Coronary artery (tissue), 2 donors: ENCODE data around the gene PPP1R13L.

Experiments used
- DNase-seq: peaks from one replicate; pipeline ENCODE4 v3.0.0-alpha.2; 2017; ENCODE audit warnings: low spot score
- H3K27ac ChIP-seq, 2 donors: fragments of 200-600 bp; sonication (generic); one replicate each; pipeline ENCODE4 v1.5.1; 2016 to 2019
- H3K4me3 ChIP-seq: fragments of 200-600 bp; sonication (generic); 2 replicates; pipeline ENCODE4 v1.5.1; 2016; ENCODE audit warnings: mild to moderate bottlenecking, moderate library complexity
- TF ChIP-seq, protein P1 (sequence below): fragments of 200-600 bp; sonication (generic); IDR thresholded peaks from one replicate; pipeline ENCODE4 v1.5.1; 2019; ENCODE audit warnings: antibody characterized with exemption

Gene PPP1R13L

DNA sequence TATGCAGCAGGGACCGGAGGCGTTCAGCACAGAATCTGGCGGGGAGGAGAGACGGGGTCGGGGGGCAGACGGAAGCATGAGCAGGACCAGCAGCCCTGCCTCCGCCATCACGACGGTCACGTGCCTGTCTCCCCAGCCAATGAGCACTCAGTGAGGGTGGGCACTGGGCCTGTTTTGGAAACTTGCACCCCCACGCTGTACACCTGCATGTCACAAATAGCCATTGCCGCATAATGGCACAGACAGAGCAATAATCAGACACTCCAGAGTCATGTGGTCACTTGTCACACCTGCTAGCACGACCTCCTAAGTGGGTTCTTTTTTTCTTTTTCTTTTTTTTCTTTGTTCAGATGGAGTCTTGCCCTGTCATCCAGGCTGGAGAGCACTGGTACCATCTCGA is 43.3 kb downstream of the PPP1R13L start:
- TF ChIP-seq, protein P1, sequence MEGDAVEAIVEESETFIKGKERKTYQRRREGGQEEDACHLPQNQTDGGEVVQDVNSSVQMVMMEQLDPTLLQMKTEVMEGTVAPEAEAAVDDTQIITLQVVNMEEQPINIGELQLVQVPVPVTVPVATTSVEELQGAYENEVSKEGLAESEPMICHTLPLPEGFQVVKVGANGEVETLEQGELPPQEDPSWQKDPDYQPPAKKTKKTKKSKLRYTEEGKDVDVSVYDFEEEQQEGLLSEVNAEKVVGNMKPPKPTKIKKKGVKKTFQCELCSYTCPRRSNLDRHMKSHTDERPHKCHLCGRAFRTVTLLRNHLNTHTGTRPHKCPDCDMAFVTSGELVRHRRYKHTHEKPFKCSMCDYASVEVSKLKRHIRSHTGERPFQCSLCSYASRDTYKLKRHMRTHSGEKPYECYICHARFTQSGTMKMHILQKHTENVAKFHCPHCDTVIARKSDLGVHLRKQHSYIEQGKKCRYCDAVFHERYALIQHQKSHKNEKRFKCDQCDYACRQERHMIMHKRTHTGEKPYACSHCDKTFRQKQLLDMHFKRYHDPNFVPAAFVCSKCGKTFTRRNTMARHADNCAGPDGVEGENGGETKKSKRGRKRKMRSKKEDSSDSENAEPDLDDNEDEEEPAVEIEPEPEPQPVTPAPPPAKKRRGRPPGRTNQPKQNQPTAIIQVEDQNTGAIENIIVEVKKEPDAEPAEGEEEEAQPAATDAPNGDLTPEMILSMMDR, result no peak
- Histone ChIP-seq H3K4me3 (no peak overlapping the region), H3K27ac (no peak overlapping the region)
- no peak for DNase-seq

DNA sequence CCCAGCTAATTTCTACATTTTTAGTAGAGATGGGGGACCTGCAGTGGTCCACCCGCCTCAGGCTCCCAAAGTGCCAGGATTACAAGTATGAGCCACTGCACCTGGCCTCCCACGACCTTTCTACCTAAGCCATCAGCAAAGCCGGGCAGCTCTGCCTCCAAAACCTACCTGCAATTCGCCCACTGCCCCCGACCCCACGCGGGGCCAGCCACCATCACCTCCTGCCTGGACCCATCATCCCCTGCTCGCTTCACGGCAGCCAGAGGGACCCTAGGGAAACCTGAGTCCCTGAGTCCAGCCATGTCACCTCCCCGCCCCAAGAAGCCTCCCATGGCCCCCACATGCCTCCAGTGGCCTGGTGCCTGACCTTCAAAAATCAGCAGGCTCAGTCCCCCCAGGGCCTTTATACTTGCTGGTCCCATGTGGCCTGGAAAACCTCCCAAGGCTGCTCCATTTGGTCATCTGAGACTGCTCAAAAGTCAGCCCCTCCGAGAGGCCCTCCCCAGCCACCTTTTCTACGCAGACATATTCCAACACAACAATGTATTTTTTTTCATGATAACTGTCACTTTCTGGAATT is 46.6 kb downstream of the PPP1R13L start:
- DNase-seq, result no peak
- no peak overlapping the region for H3K27ac ChIP-seq
- H3K4me3 ChIP-seq, result no peak overlapping the region
- TF ChIP-seq, protein P1, result no peak

DNA sequence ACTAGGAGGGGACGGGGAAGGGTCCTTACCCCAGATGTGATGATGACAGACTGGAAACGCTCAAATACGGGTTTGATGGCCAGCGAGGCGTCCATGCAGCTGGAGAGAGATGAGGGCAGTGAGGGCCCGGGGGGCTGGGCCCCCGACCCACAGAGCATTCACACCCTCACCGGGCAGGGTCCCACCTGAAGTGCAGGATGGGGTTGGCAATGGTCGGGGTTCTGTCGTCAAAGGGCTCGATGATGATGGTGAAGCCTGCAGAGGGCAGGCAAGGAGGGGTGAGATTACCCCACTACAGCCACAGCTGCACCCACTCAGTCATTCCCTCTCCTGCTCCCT is 47.5 kb downstream of the PPP1R13L start:
- TF ChIP-seq, protein P1, result no peak
- DNase-seq, result no peak
- Histone ChIP-seq H3K27ac (no peak overlapping the region), H3K4me3 (no peak overlapping the region)

DNA sequence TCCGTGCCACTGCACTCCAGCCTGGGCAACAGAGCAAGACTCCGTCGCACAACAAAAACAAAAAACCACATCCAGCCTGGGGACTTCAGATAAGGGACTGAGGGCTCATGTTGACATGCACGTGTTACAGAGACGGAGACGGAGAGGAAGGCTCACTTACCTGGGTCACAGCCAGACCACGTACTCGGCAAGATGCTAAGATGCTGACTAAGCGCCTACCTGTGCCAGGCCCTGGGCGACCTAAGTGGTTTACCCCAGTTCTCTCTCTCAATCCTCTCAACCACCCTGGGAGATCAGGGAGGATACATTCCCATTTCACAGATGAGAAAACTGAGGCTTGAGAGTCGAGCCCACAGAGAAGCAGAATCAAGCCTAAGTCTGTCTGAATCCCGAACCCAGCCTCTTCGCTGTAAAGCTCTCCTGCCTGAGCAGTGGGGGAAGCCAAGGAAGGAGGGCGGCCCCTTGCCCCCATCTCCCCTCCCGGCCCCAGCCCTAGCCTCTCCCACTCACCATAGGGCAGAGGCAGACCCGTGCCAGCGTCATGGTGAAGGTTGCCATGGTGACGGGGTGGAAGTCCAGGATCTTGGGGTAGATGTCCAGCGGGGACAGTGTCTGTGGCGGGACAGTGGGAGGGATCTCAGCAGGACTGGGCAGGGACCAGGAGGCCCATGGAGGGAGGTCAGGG is 48.0 kb downstream of the PPP1R13L start:
- TF ChIP-seq, protein P1, result no peak
- Histone ChIP-seq H3K4me3 (no peak overlapping the region), H3K27ac (no peak overlapping the region)
- DNase-seq, result no peak

DNA sequence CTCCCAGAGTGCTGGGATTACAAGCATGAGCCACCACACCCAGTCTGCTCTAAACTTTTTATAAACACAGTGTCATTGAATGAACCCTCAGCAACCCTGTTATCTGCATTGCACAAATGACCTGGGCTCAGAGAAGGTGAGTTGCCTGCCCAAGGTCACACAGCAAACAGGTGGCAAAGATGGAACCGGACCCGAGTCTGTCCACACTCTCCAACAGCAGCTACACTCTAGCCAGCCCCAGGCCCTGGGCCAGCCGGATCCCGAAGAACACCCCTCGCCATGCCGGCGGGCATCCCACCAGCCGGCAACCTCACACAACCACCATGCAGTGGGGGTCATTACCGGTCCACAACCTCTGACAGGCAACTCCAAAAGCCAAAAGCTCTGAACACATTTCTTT is 49.0 kb downstream of the PPP1R13L start:
- Histone ChIP-seq H3K27ac (no peak overlapping the region), H3K4me3 (no peak overlapping the region)
- TF ChIP-seq, protein P1, result no peak
- no peak for DNase-seq

DNA sequence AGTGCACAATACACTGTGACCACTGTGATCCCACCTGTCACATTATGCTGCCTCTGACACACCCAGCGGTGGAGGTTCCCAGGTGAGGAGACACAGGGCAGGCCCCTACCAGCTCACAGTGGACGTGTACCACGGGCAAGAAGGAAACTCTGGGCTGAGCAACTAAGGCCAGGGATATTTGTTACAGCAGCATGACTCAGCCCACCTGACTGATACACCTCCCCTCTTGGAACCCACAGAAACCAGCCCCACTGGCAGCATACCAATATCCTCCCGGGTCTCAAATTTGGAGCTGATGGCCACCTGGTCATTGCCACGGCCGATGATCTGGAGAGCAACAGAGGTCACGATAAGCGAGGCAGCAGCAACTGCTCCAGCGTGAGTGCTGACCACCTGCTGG is 49.5 kb downstream of the PPP1R13L start:
- H3K27ac ChIP-seq, result no peak overlapping the region
- TF ChIP-seq, protein P1, result no peak

DNA sequence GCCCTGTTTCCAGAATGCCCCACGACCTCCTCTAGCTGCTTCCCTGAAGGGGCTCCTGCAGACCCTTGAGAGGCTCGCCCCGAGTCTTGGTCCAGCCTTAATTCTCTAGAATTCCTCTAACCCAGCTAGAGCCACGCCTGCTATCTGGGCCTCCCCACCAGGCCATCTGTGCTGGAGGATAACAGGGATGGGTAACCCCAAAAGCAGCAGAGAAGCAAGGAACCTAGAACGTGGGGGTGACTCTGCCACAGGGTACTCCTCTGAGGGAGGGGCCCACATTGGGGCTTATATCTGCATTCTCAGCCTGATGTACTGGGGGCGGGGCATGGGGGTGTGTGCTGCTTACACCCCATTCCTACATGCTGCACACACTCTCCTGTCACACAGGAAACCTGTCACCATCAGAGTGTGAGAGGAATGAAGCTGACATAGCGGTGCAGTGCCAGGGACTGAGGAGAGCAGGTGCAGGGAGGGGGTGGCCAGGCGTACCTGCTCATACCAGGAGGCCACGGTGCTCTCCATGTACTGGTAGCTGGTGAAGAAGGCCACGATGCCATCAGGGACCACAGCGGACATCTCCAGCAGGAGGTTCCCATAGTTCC is 50.5 kb downstream of the PPP1R13L start:
- no peak overlapping the region for H3K27ac ChIP-seq
- H3K4me3 ChIP-seq, result no peak overlapping the region
- TF ChIP-seq, protein P1, result no peak
- DNase-seq, result no peak

More for the DNA sequence above, 49.5 kb downstream of the PPP1R13L start:
- no peak for DNase-seq
- H3K4me3 ChIP-seq, result no peak overlapping the region
